Sigmoid colon (tissue), 4 donors: Measurements from ENCODE around the gene SLC35G2.

Experiments used
- CTCF ChIP-seq, 4 experiments: fragments of 450-650 bp in 3 of 4; fragments of 200-600 bp in 1 of 4; IDR thresholded peaks; one replicate each; pipeline ENCODE4 v1.5.1; 2016 to 2019; ENCODE audit warnings: antibody characterized with exemption in 4 of 4, mild to moderate bottlenecking in 3 of 4, moderate library complexity in 2 of 4
- EP300 ChIP-seq, 4 donors: sonication (generic); formaldehyde crosslinking; IDR thresholded peaks; one replicate each; pipeline ENCODE4 v1.6.1; 2017; ENCODE audit warnings: antibody characterized with exemption in 4 of 4
- POLR2AphosphoS5 ChIP-seq, 4 donors: sonication (generic); formaldehyde crosslinking; IDR thresholded peaks; one replicate each; pipeline ENCODE4 v1.6.1; 2017; ENCODE audit warnings: antibody characterized with exemption in 4 of 4

DNA sequence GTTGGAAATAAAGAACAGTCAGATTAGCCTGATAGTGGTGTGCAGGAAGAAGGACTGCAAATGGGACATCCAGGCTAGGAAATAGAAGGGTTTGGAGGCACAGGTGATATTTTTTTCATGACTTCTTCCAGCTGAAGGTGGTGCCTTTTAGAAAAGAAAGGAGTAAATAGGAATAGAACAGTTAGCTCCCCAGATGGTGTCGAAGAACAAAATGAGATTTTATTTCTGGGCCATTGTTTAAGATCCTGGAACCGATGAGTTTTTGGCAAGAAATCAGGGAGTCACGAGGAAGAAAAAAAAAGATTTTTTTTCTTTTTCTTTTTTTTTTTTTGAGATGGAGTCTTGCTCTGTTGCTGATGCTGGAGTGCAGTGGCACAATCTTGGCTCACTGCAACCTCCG lies 33.3 kb downstream of the SLC35G2 start:
- TF ChIP-seq EP300 (IDR thresholded peaks at IDR 0.05) (no peak), POLR2AphosphoS5 (IDR thresholded peaks at IDR 0.05) (no peak), CTCF (IDR thresholded peaks at IDR 0.05) (no peak)
